ENCODE results near the gene PSEN1. TPM values are rescaled to one million over a fixed set of nuclear protein-coding genes. Genes with fewer than 3 reads are reported as not detected.

The PSEN1 gene
- total RNA-seq, 1 experiment from 2014 or later: 26.9 TPM

- no peaks in the 10 kb centered on the region for H3K36me3 ChIP-seq (ENCODE audit: control insufficient read depth in 1 of 2, insufficient read depth in 2 of 2, low read length in 2 of 2)
- DNase-seq (ENCODE audit: low read depth, low spot score): no peak
- H3K9me2 ChIP-seq (ENCODE audit: insufficient read depth): no peaks in the 10 kb centered on the region
- no TSS peak for BruUV-seq (replicated peaks)
- H3K9ac ChIP-seq (ENCODE audit: low read length): no peak overlapping the region
- 0 out of 2 replicates have a peak, but pooled peaks cover 6% of the 10 kb centered on the region for H3K27me3 ChIP-seq (ENCODE audit: insufficient read depth, low read length)
- H3K4me3 ChIP-seq (replicated peaks in 1 of 2; ENCODE audit: low read depth in 1 of 2, low read length in 2 of 2): no peak overlapping the region
- H3K27ac ChIP-seq (ENCODE audit: low read depth, low read length): no peak overlapping the region
- TF ChIP-seq POLR2AphosphoS5 (IDR thresholded peaks at IDR 0.05; ENCODE audit: low read depth, low read length): no peak
- no peak for TF ChIP-seq ATF3 (IDR thresholded peaks at IDR 0.05)
- TF ChIP-seq POLR2A (IDR thresholded peaks at IDR 0.05; ENCODE audit: borderline replicate concordance, extremely low read depth, insufficient read depth, insufficient read length): no peak
- no peak for TF ChIP-seq ELF1 (IDR thresholded peaks at IDR 0.05; ENCODE audit: borderline replicate concordance, low read depth)
- TF ChIP-seq RAD21 (IDR thresholded peaks at IDR 0.05; ENCODE audit: low read depth): no peak
- no peak for TF ChIP-seq SRF (IDR thresholded peaks at IDR 0.05; ENCODE audit: low read depth)
- TF ChIP-seq CEBPB (IDR thresholded peaks at IDR 0.05; ENCODE audit: low read depth): no peak
- no peak for TF ChIP-seq YY1 (IDR thresholded peaks at IDR 0.05; ENCODE audit: extremely low read depth, insufficient replicate concordance, low read depth, low read length)
- no peak for TF ChIP-seq ZFX (IDR thresholded peaks at IDR 0.05)
- TF ChIP-seq CBX3 (IDR thresholded peaks at IDR 0.05; ENCODE audit: low read depth): no peak
- no peak for TF ChIP-seq TCF7L2 (IDR thresholded peaks at IDR 0.05; ENCODE audit: borderline replicate concordance, extremely low read depth, insufficient read depth, insufficient read length)
- TF ChIP-seq EZH2 (IDR thresholded peaks at IDR 0.05): no peak
- no peak for TF ChIP-seq SP1 (IDR thresholded peaks at IDR 0.05; ENCODE audit: low read depth)
- no peak for TF ChIP-seq ZNF274 (IDR thresholded peaks at IDR 0.05; ENCODE audit: low read depth, low read length)
- no peak for TF ChIP-seq REST (IDR thresholded peaks at IDR 0.05; ENCODE audit: low read depth)
- no peak for TF ChIP-seq ZBTB33 (IDR thresholded peaks at IDR 0.05; ENCODE audit: extremely low read depth, insufficient replicate concordance, low read length)
- TF ChIP-seq MAX (IDR thresholded peaks at IDR 0.05): no peak
- intact Hi-C loops (cut with micrococcal nuclease): no loop called here
- H2AFZ ChIP-seq (ENCODE audit: low read depth, low read length, poor library complexity, severe bottlenecking): no peak overlapping the region
- ATAC-seq: no peak
- POLR2A ChIA-PET: no interaction called here
- H3K9me3 ChIP-seq (ENCODE audit: control insufficient read depth in 1 of 2, insufficient read depth in 1 of 2, low read depth in 1 of 2, low read length in 2 of 2): no peaks in the 10 kb centered on the region
- H3K79me2 ChIP-seq (ENCODE audit: insufficient read depth, low read length): no peaks in the 10 kb centered on the region
- H4K20me1 ChIP-seq (ENCODE audit: insufficient read depth): no peaks in the 10 kb centered on the region
- peaks cover 9 to 18% of the 10 kb centered on the region in 2 experiments for H3K4me1 ChIP-seq (ENCODE audit: control insufficient read depth in 1 of 2, insufficient read depth in 2 of 2, low read length in 2 of 2)
- no peak overlapping the region for H3K4me2 ChIP-seq (ENCODE audit: low read length)
- CTCF ChIA-PET: no interaction called here
- RAD21 ChIA-PET (ENCODE audit: low non-redundant PET in 1 of 2, low total read pairs in 2 of 2, uncharacterized antibody in 2 of 2, unreplicated experiment in 2 of 2): no interaction called here
These were observed 103.3 kb downstream of the PSEN1 start for GRCh38 chr14:73239393-73240241.

Measured in HCT116 (cell line).